ENCODE measurements around the gene CDC14C.
"Not testable (repeated sequence)": the region's sequence is repeated elsewhere in the genome, so short reads cannot be mapped to it uniquely, and the experiment has no call there.

GRCh38 chr7:48909887-48910286 is 14.5 kb upstream of the CDC14C start:
- TF ChIP-seq CTCF, POLR2A, POLR2AphosphoS5 (IDR thresholded peaks at IDR 0.05): not testable (repeated sequence)

Data from sigmoid colon (tissue), 4 donors.